Hepatic stellate cell (primary cell): ENCODE results near the gene MATN4.

ENCODE experiments used
- DNase-seq: peaks from one replicate; pipeline ENCODE4 v3.0.0; 2011; ENCODE audit warnings: low spot score

The MATN4 gene

GRCh38 chr20:45313943-45314342 lies 5.8 kb upstream of the MATN4 start:
- DNase-seq: no peak

- no peak for DNase-seq
These were observed 5.1 kb upstream of the MATN4 start for GRCh38 chr20:45313065-45313695.

- DNase-seq: no peak
These were observed 4.1 kb upstream of the MATN4 start for GRCh38 chr20:45312241-45312640.

DNA sequence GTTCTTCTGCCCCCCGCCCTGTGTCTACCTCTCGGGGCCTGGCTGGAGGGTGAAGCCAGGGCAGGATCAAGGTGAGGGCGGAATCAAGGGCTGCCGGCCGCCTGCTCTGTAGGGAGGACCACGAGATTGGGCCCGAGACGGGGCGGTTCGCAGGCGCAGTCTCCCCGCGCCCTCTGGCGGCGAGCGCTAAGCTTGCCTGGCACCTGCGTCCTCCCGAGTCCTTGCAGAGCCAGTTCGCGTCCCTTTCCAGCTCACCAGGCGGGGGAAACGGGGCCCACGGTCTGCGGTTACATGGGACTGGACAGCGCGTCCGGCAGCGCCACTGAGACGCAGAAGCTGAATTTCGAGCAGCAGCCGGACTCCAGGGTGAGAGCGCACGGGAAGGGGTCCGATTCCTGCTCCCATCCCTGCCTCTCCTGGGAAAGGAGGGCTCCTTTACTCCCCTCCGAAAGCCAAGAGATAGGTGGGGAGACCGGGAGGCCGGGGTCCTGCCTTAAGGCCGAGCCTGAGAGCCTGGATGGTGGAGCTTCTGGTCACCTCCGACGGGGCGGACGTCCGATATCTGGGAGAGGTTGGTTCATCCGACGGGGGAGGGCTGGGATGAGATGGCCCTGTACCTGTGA lies 3.6 kb upstream of the MATN4 start:
- DNase-seq: peak; percentile 80

DNA sequence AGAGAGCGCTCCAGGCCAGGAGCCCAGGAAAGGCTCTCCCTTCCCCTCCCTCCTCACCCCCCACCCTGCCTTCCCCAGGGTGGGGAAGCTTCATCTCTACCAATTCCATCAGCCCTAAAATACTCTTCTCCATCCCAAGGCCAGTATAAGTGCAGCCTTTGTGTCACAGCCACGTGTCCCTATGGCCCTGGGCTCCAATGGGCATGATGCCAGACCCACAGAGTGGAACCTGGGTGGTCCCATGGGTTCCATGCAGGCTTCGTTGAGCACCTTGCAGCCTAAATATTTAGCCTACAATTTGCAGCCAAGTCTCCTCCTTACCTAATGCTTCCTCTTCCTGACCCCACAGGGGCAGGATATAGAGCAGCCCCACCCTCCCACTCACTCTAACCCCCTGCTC lies 976 bp upstream of the MATN4 start:
- no peak for DNase-seq

GRCh38 chr20:45307076-45307640 lies 941 bp downstream of the MATN4 start:
- no peak for DNase-seq

GRCh38 chr20:45306431-45306982 lies 1.6 kb downstream of the MATN4 start, which contains the start of gene RBPJL:
TSS of gene RBPJL (plus strand) at chr20:45306840. CDS start at chr20:45306923, 83 bp downstream.
- peak; percentile 47 for DNase-seq

DNA sequence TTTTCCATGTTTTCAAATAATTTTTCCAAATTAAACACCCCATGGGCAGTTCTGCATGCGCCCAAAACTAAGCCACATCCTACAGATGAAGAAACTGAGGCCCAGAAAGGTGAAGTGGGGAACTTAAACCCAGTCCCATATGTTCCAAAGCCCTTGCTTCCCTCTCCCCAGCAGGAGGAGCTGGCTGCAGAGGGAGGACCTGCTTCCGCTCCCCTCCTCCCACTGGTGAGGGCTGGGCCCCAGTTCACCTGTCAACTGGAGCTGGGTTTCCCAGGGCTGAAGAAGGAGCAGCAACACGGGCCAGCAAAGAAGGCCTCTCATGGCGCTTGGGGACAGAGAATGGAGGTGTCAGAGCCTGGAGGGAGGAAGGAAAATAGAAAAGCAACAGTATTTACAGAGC lies 2.8 kb downstream of the MATN4 start:
- DNase-seq: no peak

DNA sequence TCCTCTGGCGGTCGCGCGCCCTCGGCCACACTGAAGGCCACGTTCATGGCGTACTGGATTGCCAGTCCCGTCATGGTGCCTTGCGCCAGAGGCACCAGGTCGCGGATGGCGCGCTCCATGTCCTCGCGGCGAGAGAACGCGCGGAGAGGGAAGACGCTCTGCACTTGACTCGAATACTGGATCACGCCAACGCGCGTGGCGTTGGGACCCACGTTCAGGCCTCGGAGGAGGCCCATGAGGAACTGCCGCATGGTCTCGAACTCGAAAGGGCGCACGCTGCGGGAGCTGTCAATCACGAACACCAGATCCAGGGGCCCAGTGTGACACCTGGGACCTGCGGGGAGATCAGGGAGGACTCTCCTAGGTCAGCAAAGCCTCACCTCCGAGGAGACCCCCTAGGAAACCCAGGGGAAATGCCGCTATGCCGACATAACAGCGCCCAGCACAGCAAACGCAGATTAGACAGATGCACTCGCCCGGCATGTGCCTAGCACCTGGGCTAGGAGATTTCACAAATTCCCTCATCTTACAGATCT lies 3.6 kb downstream of the MATN4 start:
- DNase-seq: no peak

- DNase-seq: no peak
These were observed 4.3 kb downstream of the MATN4 start for GRCh38 chr20:45303586-45304463.

DNA sequence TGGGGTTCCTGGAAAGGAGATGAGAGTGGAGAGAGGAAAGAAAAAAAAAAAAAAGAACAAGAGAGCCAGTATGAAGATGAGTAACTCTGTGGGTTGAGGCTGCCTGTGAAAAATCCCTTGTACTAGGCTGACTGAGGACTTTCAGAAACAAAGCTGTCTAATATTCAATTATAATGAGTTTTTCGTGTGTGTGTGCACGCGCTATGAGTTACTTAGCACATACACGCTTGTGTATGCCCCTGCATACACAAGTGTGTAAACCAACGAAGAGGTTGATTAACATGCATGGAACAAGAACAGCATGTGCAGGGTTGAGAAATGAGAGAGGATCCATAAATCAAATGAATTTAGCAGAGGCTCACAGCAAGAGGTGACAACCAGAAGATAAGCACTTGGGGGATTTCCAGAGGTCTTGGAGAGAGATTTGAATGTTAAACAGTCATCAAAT lies 6.3 kb downstream of the MATN4 start:
- DNase-seq: no peak

GRCh38 chr20:45300961-45301360 lies 7.1 kb downstream of the MATN4 start:
- DNase-seq: peak; percentile 59

DNA sequence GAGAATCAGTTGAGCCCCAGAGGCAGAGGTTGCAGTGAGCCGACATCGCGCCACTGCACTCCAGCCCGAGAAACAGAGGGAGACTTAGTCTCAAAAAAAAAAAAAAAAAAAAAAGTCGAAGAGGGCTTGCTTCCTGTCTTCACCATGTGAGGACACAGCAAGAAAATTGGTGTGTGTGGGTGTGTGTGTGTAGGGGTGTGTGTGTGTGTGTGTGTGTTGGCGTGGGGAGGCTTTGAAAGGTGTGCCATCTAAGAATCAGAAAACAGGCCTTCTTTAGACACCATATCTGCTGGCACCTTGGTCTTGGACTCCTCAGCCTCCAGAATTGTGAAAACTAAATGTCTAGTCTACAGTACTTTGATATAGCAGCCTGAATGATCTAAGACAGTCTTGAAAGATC lies 8.3 kb downstream of the MATN4 start:
- no peak for DNase-seq

DNA sequence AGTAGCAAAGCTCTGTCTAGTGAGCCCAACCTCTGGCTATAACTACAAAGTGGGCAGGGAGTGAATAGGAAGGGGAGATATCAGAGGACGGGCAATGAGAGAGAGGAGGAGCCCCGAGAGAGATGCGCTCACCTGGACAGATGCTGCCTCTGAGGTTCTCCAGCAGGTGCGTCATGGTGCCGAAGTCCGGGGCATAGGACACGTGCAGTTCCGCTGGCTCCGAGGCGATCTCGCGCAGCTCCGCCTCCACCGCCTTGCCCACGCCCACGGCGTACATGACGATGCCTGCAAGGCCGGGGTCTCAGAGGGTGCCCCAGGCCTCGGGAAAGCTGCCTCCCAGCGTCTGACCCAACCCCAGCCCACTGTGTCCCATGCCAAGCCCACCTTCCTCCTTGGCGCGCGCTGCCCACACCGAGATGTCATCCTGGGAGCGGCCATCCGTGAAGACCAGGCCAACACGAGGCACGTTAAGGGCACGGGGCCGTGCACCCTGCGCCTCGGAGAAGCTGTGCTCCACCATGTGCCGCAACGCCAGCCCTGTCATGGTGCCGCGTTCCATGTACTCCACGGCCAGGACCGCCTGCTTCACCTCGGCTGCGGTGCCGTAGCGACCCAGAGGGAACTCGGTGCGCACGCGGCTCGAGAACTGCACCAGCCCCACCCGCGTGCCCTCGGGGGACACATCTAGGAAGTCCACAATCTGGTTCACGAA lies 10.2 kb downstream of the MATN4 start:
- DNase-seq: no peak

DNA sequence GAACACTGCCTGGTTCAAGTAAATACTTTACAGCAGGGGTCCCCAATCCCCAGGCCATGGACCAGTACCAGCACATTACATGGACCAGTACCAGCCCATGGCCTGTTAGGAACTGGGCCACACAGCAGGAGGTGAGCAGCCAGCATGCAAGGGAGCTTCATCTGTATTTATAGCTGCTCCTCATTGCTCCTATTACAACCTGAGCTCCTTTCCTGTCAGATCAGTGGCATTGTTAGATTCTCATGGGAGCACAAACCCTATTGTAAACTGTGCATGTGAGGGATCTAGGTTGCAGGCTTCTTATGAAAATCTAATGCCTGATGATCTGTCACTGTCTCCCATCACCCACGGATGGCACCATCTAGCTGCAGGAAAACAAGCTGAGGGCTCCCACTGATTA lies 13.4 kb downstream of the MATN4 start:
- no peak for DNase-seq

DNA sequence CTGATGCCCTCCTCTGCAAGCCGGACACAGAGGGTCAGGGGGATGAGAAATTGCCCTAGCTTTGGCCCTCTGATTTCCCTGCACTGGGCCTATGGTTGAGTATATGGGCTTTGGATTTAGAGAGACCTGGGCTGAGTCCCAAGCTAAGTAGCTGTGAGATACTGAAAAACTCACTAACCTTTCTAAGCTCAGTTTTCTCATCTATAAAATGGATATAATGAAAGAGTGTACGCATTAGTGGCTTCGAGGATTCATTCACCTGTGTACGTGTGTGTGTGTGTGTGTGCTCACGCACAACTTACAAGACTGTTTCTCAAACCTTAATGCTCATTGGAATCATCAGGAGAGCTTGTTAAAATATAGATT lies 14.1 kb downstream of the MATN4 start:
- no peak for DNase-seq

DNA sequence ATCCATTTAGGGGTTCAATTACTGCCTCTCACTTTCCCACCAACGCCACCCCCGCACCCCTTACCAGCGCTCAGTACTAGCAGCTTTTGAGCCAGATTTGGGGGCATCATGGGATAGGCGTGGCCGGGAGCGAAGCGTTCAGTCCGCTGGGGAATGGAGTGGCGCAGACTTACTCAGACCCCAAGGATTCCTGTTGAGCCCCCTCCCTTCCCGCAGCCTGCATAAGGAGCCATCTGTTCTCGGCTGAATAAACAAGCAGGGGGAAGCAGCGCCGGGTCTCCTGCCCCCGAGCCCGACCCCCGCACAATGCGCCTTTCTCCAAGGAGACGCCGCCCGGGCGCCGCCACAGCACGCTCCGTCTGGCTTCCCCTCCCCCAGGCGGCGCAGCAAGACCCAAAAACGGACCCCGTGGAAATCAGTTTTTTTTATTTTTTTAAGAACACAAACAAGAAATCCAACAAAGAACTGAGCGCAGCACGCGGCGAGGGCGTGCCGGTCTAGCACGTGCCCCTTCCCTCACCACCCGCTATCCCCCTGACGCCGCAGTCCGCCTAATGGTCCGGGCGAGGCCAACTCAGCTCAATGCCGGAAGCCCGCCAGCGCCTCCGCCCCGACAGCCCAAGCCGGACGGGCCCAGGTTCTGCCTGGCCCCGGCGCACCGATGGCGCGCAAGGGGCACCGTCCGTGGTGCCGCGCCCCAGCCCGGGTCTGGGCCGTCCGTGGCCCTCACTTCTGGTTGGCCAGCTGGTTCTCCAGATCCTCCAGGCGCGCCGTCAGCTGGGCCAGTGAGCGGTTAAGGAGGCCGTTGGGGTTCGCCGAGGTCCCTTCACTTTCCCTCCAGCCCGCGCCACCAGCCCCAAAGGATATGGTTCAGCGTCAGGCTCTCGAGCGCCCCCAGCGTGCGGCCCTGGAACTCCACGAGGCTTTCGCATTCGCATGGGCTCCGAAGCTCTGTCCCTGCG lies 14.8 kb downstream of the MATN4 start:
- peak; percentile 90 for DNase-seq

DNA sequence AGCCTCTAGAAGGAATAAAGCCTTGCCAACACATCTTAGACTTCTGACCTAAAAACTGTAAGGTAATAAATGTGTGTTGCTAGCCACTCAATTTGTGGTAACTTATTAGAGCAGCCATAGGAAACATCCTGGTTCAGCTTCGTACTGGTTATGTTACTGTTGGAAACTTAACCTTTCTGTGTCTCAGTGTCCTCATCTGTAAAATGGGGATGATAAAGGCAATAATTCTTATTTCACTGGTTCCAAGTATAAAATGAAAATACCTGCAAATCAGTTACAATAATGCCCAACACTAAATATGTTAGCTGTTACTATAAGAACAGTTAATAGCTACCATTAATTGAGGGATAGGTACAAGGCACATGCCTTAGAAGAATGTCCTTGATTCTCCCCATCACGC lies 15.8 kb downstream of the MATN4 start:
- DNase-seq: no peak

GRCh38 chr20:45291526-45291925 lies 16.6 kb downstream of the MATN4 start:
- no peak for DNase-seq

GRCh38 chr20:45290677-45291355 lies 17.3 kb downstream of the MATN4 start:
- DNase-seq: peak; percentile 84
